NB4 (cell line): ENCODE measurements around the gene CIAO3.

Experiments used
- CTCF ChIP-seq: IDR thresholded peaks from one replicate; pipeline ENCODE4 v1.5.1; 2012; ENCODE audit warnings: low read depth, low read length
- MAX ChIP-seq: IDR thresholded peaks from 2 replicates; pipeline ENCODE4 v1.6.1; 2011; ENCODE audit warnings: low read depth, low read length
- MYC ChIP-seq: IDR thresholded peaks from 2 replicates; pipeline ENCODE4 v1.6.1; 2011; ENCODE audit warnings: low read depth, low read length
- POLR2A ChIP-seq: IDR thresholded peaks from 2 replicates; pipeline ENCODE4 v1.6.1; 2011; ENCODE audit warnings: mild to moderate bottlenecking; ENCODE audit not compliant: insufficient read length; ENCODE audit errors: extremely low read depth

GRCh38 chr16:729768-730665 lies 10.8 kb downstream of the CIAO3 start:
- no peak for TF ChIP-seq CTCF
- TF ChIP-seq POLR2A = no peak
- no peak for TF ChIP-seq MAX
- no peak for TF ChIP-seq MYC
